ENCODE results near the gene SCRT2.
"Not testable (repeated sequence)": the region's sequence is repeated elsewhere in the genome, so short reads cannot be mapped to it uniquely, and the experiment has no call there.

The SCRT2 gene

GRCh38 chr20:650954-651353 lies 24.6 kb downstream of the SCRT2 start:
- DNase-seq: no peak

GRCh38 chr20:650281-650680 lies 25.3 kb downstream of the SCRT2 start:
- DNase-seq: no peak

GRCh38 chr20:647479-648019 lies 28.1 kb downstream of the SCRT2 start:
- no peak for DNase-seq

GRCh38 chr20:646868-647233 lies 28.8 kb downstream of the SCRT2 start:
- no peak for DNase-seq

- no peak for DNase-seq
Measured at GRCh38 chr20:646107-646867, 29.3 kb downstream of the SCRT2 start.

- no peak for DNase-seq
Measured at GRCh38 chr20:645318-646106, 30.1 kb downstream of the SCRT2 start.

- no peak for DNase-seq
Measured at GRCh38 chr20:644692-645317, 30.8 kb downstream of the SCRT2 start.

- no peak for DNase-seq
Measured at GRCh38 chr20:642398-643174, 33.0 kb downstream of the SCRT2 start.

GRCh38 chr20:642013-642397 lies 33.6 kb downstream of the SCRT2 start:
- not testable (repeated sequence) for DNase-seq

GRCh38 chr20:641516-641875 lies 34.1 kb downstream of the SCRT2 start:
- no peak for DNase-seq

- no peak for DNase-seq
Measured at GRCh38 chr20:640674-641515, 34.7 kb downstream of the SCRT2 start.

GRCh38 chr20:638579-638978 lies 37.0 kb downstream of the SCRT2 start:
- no peak for DNase-seq

- no peak for DNase-seq
Measured at GRCh38 chr20:637559-637958, 38.0 kb downstream of the SCRT2 start.

- DNase-seq: no peak
Measured at GRCh38 chr20:635893-636338, 39.7 kb downstream of the SCRT2 start.

- no peak for DNase-seq
Measured at GRCh38 chr20:635028-635892, 40.3 kb downstream of the SCRT2 start.

- no peak for DNase-seq
Measured at GRCh38 chr20:634148-634925, 41.3 kb downstream of the SCRT2 start.

GRCh38 chr20:631101-631500 lies 44.5 kb downstream of the SCRT2 start:
- DNase-seq: no peak

GRCh38 chr20:626579-626978 lies 49.0 kb downstream of the SCRT2 start:
- no peak for DNase-seq

- DNase-seq: no peak
Measured at GRCh38 chr20:625360-625932, 50.2 kb downstream of the SCRT2 start.

GRCh38 chr20:623704-624103 lies 51.9 kb downstream of the SCRT2 start:
- DNase-seq: no peak
